NCI-H345 treated with DMSO at 0.1 percent for 48 hours (cell line): Measurements from ENCODE around the gene RNASE1.

Source experiments
- DNase-seq: peaks from one replicate; lab custom pipeline; 2025; ENCODE audit not compliant: unreplicated experiment; lab: John Stamatoyannopoulos, UW

Gene RNASE1

GRCh38 chr14:20808162-20808483, 5.5 kb upstream of the RNASE1 start:
- DNase-seq = no peak

GRCh38 chr14:20807304-20808161, 4.9 kb upstream of the RNASE1 start:
- no peak for DNase-seq

GRCh38 chr14:20805485-20805884, 2.8 kb upstream of the RNASE1 start:
- no peak for DNase-seq

- no peak for DNase-seq
These were observed 579 bp upstream of the RNASE1 start for GRCh38 chr14:20803223-20803622.

GRCh38 chr14:20801726-20802125, 918 bp downstream of the RNASE1 start:
- DNase-seq = no peak

GRCh38 chr14:20799892-20800544, 2.6 kb downstream of the RNASE1 start:
- no peak for DNase-seq

- no peak for DNase-seq
These were observed 3.2 kb downstream of the RNASE1 start for GRCh38 chr14:20799456-20799891.

GRCh38 chr14:20798932-20799331, 3.7 kb downstream of the RNASE1 start:
- no peak for DNase-seq

GRCh38 chr14:20798318-20798717, 4.3 kb downstream of the RNASE1 start:
- DNase-seq = no peak

- DNase-seq = no peak
These were observed 5.5 kb downstream of the RNASE1 start for GRCh38 chr14:20797164-20797563.

GRCh38 chr14:20794644-20795369, 7.8 kb downstream of the RNASE1 start:
- DNase-seq = no peak

- no peak for DNase-seq
These were observed 10.1 kb downstream of the RNASE1 start for GRCh38 chr14:20792556-20792955.

- no peak for DNase-seq
These were observed 11.0 kb downstream of the RNASE1 start for GRCh38 chr14:20791597-20791996.

GRCh38 chr14:20791187-20791586, 11.5 kb downstream of the RNASE1 start:
- no peak for DNase-seq

- no peak for DNase-seq
These were observed 12.1 kb downstream of the RNASE1 start for GRCh38 chr14:20790464-20791116.

- DNase-seq = no peak
These were observed 13.3 kb downstream of the RNASE1 start for GRCh38 chr14:20789230-20789813.

- DNase-seq = no peak
These were observed 15.6 kb downstream of the RNASE1 start for GRCh38 chr14:20787025-20787424.

GRCh38 chr14:20782280-20782890, 20.3 kb downstream of the RNASE1 start:
- no peak for DNase-seq

GRCh38 chr14:20781803-20782202, 20.8 kb downstream of the RNASE1 start:
- DNase-seq = no peak

GRCh38 chr14:20775901-20776300, 26.7 kb downstream of the RNASE1 start:
- DNase-seq = no peak

- DNase-seq = no peak
These were observed 27.6 kb downstream of the RNASE1 start for GRCh38 chr14:20775043-20775442.
